Astrocyte of the cerebellum (primary cell): ENCODE results near the gene HBM.

Experiments used
- DNase-seq: peaks from one replicate; pipeline ENCODE4 v3.0.0-alpha.2; 2011; ENCODE audit warnings: low read depth
- H3K4me3 ChIP-seq: 2 replicates; pipeline ENCODE4 v1.5.1; 2011; ENCODE audit warnings: mild to moderate bottlenecking, low read depth, low read length, moderate library complexity
- CTCF ChIP-seq: IDR thresholded peaks from 2 replicates; pipeline ENCODE4 v1.5.1; 2012; ENCODE audit warnings: low read length, low read depth, moderate library complexity, mild to moderate bottlenecking; ENCODE audit errors: missing control alignments
- in situ Hi-C: cut with HindIII; loops from 2 replicates; pipeline ENCODE4 v1.10.0; 2017; ENCODE audit warnings: low sequenced_read_pairs

HBM gene

GRCh38 chr16:180101-180675 lies 14.4 kb downstream of the HBM start, which contains the start of gene HBQ1:
Gene HBQ1 (plus strand): TSS chr16:180459. CDS start chr16:180487, 28 bp downstream.
- H3K4me3 ChIP-seq = peak within 1 kb of the TSS; percentile 32
- in situ Hi-C loops = no loop called here
- no peak for DNase-seq
- TF ChIP-seq CTCF = peak; percentile 26

- peak overlapping the region; percentile 32 for H3K4me3 ChIP-seq
Measured at GRCh38 chr16:180681-181564, 15.1 kb downstream of the HBM start.

GRCh38 chr16:181565-182021 lies 15.8 kb downstream of the HBM start:
- in situ Hi-C loops = no loop called here
- DNase-seq = no peak
- TF ChIP-seq CTCF = peak; percentile 89
- no peak overlapping the region for H3K4me3 ChIP-seq

More at GRCh38 chr16:180681-181564, 15.1 kb downstream of the HBM start:
- TF ChIP-seq CTCF = no peak
- DNase-seq = peak; percentile 12
- in situ Hi-C loops = no loop called here

DNA sequence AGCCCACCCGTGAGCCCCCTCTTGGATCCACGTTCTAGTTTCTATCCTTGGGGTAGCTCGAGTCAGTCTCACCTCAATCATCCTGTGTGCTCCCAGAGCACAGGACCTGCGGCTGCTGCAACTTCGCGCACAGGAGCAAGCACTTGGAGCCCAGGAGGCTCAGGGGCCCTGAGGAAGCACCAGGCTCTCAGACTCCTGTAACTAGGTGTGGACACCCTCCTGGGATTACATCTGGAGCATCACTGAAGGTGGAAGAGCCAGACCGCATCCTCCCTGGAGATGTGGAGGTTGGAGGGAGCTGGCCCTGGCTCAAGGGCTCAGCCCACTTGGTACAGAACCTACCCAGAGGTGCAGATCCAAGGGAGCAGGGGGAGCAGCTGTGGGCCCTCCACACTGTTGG lies 17.2 kb downstream of the HBM start:
- no peak for DNase-seq
- in situ Hi-C loops = no loop called here
- no peak for TF ChIP-seq CTCF
- H3K4me3 ChIP-seq = no peak overlapping the region

DNA sequence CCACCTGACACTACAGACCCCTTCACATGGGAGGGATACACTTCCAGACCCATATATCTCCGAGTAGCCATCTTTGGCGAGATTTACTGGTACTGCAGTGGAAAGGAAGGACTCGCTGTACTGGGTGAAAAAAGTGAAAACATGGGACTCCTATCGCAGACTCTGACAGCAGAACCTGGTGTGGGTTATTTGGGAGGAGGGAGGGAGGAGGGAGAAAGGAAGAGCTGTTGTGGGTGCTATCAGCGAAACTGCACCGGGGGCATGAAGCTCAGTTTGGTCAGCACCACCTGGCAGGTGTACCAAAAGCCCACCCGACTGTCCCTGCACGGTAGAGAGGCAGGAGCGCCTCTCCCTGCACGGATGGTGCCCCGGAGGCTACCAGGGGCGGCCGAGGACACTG lies 19.4 kb downstream of the HBM start:
- no peak for TF ChIP-seq CTCF

DNA sequence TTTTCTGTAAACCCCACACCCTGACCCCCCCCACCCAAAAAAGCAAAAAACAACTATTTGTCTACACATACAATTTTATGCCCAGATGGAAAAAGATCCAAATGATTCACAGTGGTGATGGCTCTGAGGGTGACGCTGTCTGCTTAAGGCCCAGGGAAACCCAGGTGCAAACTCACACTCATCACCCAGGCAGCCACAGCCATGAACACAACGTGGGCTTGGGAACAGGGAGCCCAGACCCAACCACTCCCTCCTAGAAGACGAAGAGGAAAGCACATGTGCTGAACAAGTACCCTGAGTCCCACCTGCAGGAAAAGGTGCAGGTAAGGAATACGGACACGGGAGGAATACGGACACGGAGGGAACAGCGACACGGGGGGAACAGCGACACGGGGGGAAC lies 19.9 kb downstream of the HBM start:
- DNase-seq = no peak
- no peak overlapping the region for H3K4me3 ChIP-seq
- TF ChIP-seq CTCF = no peak
- in situ Hi-C loops = no loop called here

More for the DNA sequence above, 19.4 kb downstream of the HBM start:
- no peak for DNase-seq
- in situ Hi-C loops = no loop called here
- no peak overlapping the region for H3K4me3 ChIP-seq
